Naive thymus-derived CD4-positive, alpha-beta T cell (primary cell): ENCODE data around the gene AKAP13. TPM values are rescaled to one million over a fixed set of nuclear protein-coding genes. Genes with fewer than 3 reads are reported as not detected.
"Not testable (repeated sequence)": the region's sequence is repeated elsewhere in the genome, so short reads cannot be mapped to it uniquely, and the experiment has no call there.

ENCODE experiments used
- ATAC-seq: fragments of 150-1000 bp; cut with Tn5 transposase; 2 replicates; pipeline ENCODE4 v1.10.0; 2021; ENCODE audit warnings: mild to moderate bottlenecking, moderate library complexity
- CTCF ChIA-PET: fragments of 350-600 bp; sonication (Branson Sonifier 250); formaldehyde crosslinking; loops from one replicate; lab custom pipeline; 2021; ENCODE audit warnings: antibody characterized with exemption; lab: Charles Lee
- POLR2A ChIA-PET: fragments of 350-600 bp; sonication (Branson Sonifier 250); formaldehyde crosslinking; loops from one replicate; lab custom pipeline; 2021; ENCODE audit warnings: antibody characterized with exemption, inconsistent platforms; lab: Charles Lee
- DNase-seq, 9 donors: peaks; one replicate each; pipeline versions ENCODE4 v3.0.0 to v3.0.0-alpha.2; 2020 to 2022; ENCODE audit warnings: mixed read lengths in 1 of 9
- H3K27ac ChIP-seq: one replicate; pipeline ENCODE4 v1.7.0; 2013; ENCODE audit warnings: mild to moderate bottlenecking, low read depth, low read length, moderate library complexity
- H3K27me3 ChIP-seq, 2 donors: one replicate each; pipeline ENCODE4 v1.7.0; 2013; ENCODE audit warnings: low read length in 2 of 2, mild to moderate bottlenecking in 2 of 2, moderate library complexity in 2 of 2; ENCODE audit not compliant: control insufficient read depth in 2 of 2, insufficient read depth in 2 of 2
- H3K36me3 ChIP-seq, 3 experiments: 1 replicate in 2 of 3; 2 replicates in 1 of 3; pipeline ENCODE4 v1.7.0; 2013; ENCODE audit warnings: low read length in 3 of 3, mild to moderate bottlenecking in 3 of 3, moderate library complexity in 1 of 3; ENCODE audit not compliant: insufficient read depth in 3 of 3, control insufficient read depth in 2 of 3
- H3K4me1 ChIP-seq, 2 donors: one replicate each; pipeline ENCODE4 v1.7.0; 2013; ENCODE audit warnings: low read length in 2 of 2, mild to moderate bottlenecking in 2 of 2, moderate library complexity in 1 of 2; ENCODE audit not compliant: control insufficient read depth in 2 of 2, insufficient read depth in 2 of 2
- H3K4me3 ChIP-seq: 2 replicates; pipeline ENCODE4 v1.7.0; 2013; ENCODE audit warnings: mild to moderate bottlenecking, low read length
- H3K9me3 ChIP-seq, 3 experiments: 1 replicate in 2 of 3; 2 replicates in 1 of 3; pipeline ENCODE4 v1.7.0; 2013; ENCODE audit warnings: low read length in 3 of 3; ENCODE audit not compliant: control insufficient read depth in 2 of 3
- H3K27ac Mint-ChIP-seq, 9 donors: one replicate each; pipeline ENCODE4 v1.8.0; 2020 to 2022; ENCODE audit warnings: mixed read lengths in 9 of 9, mild to moderate bottlenecking in 8 of 9, moderate library complexity in 5 of 9, inconsistent platforms in 2 of 9
- H3K27me3 Mint-ChIP-seq, 5 donors: one replicate each; pipeline ENCODE4 v1.8.0; 2021 to 2022; ENCODE audit warnings: mixed read lengths in 5 of 5, mild to moderate bottlenecking in 1 of 5
- H3K36me3 Mint-ChIP-seq, 5 donors: one replicate each; pipeline ENCODE4 v1.8.0; 2020 to 2022; ENCODE audit warnings: mixed read lengths in 5 of 5, mild to moderate bottlenecking in 3 of 5, inconsistent platforms in 1 of 5
- H3K4me1 Mint-ChIP-seq, 7 donors: one replicate each; pipeline ENCODE4 v1.8.0; 2020 to 2022; ENCODE audit warnings: mixed read lengths in 7 of 7, mild to moderate bottlenecking in 3 of 7, inconsistent platforms in 1 of 7
- H3K4me3 Mint-ChIP-seq, 10 donors: one replicate each; pipeline ENCODE4 v1.8.0; 2020 to 2022; ENCODE audit warnings: mild to moderate bottlenecking in 10 of 10, mixed read lengths in 10 of 10, moderate library complexity in 6 of 10, inconsistent platforms in 2 of 10
- H3K9me3 Mint-ChIP-seq, 11 donors: one replicate each; pipeline ENCODE4 v1.8.0; 2020 to 2022; ENCODE audit warnings: mixed read lengths in 11 of 11, mild to moderate bottlenecking in 4 of 11, inconsistent platforms in 1 of 11, moderate library complexity in 1 of 11
- intact Hi-C, 2 donors: fragments of 100-400 bp; cut with micrococcal nuclease; formaldehyde crosslinking; loops; one replicate each; pipeline ENCODE4 v1.15.1; 2023
- polyA plus RNA-seq, 2 donors: library from polyadenylated mRNA; unstranded; fragments of 300-500 nt; fragmentation: Illumina TruSeq; gene quantifications; one replicate each; pipeline ENCODE4 v1.2.3, GENCODE V29; 2021
- total RNA-seq, 6 experiments: library from RNA in 5 of 6; stranded (reverse) in 5 of 6; gene quantifications; 1 replicate in 5 of 6; 2 replicates in 1 of 6; pipeline ENCODE4 v1.2.3 and lab custom pipeline; 2021 to 2026

The AKAP13 gene
- total and polyA plus RNA-seq, 7 experiments from 2014 or later = 108 to 400 (median 231) TPM

GRCh38 chr15:85429522-85429921 is 49.1 kb downstream of the AKAP13 start:
- Histone ChIP-seq H3K9me3 (no peaks in the 10 kb centered on the region), H3K4me1 (peaks cover 0 to 7% of the 10 kb centered on the region in 2 donors), H3K27me3 (no peaks in the 10 kb centered on the region), H3K4me3 (no peak overlapping the region), H3K27ac (no peak overlapping the region), H3K36me3 (no peaks in the 10 kb centered on the region)
- H3K4me3 Mint-ChIP-seq = peak overlapping the region in 1 of 10 donors; percentile 6
- peaks cover 0 to 4% (median 0%) of the 10 kb centered on the region in 5 donors for H3K36me3 Mint-ChIP-seq
- peak overlapping the region in 1 of 9 donors; percentile 26 for H3K27ac Mint-ChIP-seq
- ATAC-seq (no peak), DNase-seq (no peak)
- H3K9me3 Mint-ChIP-seq = no peaks in the 10 kb centered on the region
- intact Hi-C loops = no loop called here
- ChIA-PET CTCF (interaction anchor here (0.6 kb wide), 1 partner anchor 14 kb away, joined by 3 read pairs; no protein-coding TSS in a partner anchor), POLR2A (no interaction called here)
- no peaks in the 10 kb centered on the region for H3K27me3 Mint-ChIP-seq
- peaks cover 30 to 76% (median 65%) of the 10 kb centered on the region in 7 donors for H3K4me1 Mint-ChIP-seq

DNA sequence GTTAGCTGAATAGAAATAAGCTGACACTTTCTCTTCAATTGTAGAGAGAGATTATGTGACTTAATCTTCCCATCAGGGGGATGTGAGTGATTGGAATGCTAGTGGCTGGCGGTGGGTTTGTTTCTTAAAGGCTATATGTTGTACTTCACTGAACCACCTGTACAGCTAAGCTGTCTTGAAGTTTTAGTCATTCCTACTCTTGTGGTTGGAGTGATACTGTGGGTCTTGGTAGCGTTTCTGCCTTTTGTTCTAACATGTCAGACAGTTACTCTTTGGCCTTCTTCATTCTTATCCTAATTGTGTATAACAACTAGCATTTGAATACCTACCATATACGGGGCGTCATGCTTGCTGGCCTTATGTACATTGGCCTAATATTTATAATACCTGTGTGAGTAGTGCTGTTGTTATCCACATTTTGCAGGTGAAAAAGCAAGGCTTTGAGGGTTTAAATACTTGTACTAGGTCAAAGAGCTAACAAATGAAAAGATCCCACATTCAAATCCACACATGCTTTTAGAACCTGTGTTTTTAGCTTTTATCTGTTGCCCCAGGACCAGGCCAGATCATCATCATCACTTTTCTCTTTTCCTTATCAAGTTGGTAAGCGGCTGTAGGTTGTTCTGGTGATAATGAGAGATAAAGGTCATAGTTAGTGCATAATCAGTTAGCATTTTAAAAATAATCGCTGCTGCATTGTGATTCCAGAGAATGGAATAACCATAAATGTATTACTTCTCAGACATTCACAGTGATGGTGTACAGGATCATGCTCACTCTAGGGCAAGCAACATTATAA is 50.2 kb downstream of the AKAP13 start:
- peaks cover 0 to 2% (median 0%) of the 10 kb centered on the region in 5 donors for H3K36me3 Mint-ChIP-seq
- ChIA-PET POLR2A (interaction anchor here (0.6 to 1.0 kb wide), 2 partner anchors 10 to 13 kb away, joined by 3 read pairs; no protein-coding TSS in a partner anchor), CTCF (no interaction called here)
- peaks cover 28 to 69% (median 58%) of the 10 kb centered on the region in 7 donors for H3K4me1 Mint-ChIP-seq
- no peak overlapping the region for H3K4me3 Mint-ChIP-seq
- Histone ChIP-seq H3K27me3 (no peaks in the 10 kb centered on the region), H3K9me3 (no peaks in the 10 kb centered on the region), H3K36me3 (no peaks in the 10 kb centered on the region), H3K4me3 (no peak overlapping the region), H3K27ac (no peak overlapping the region), H3K4me1 (peaks cover 0 to 6% of the 10 kb centered on the region in 2 donors)
- H3K27me3 Mint-ChIP-seq = no peaks in the 10 kb centered on the region
- no peak overlapping the region for H3K27ac Mint-ChIP-seq
- DNase-seq (no peak), ATAC-seq (no peak)
- H3K9me3 Mint-ChIP-seq = no peaks in the 10 kb centered on the region
- intact Hi-C loops = no loop called here

DNA sequence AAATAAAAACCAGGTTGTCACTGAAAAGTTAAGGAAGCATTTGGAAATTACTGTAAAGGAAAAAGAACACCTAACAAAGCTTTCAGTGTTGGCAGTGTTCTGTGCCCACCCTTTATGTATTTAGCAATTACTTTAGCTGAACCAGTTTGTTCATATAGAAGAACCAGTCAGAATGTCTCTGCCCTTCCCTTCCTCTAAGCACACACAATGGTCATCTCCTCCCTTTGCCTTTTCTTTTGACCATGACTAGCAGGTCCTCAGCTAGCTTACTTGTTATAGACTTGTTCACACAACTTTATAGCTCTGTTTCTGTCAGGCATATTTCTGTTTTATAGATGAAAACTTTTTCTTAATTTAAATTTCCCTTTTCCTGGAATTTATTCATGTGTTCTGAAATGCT is 59.6 kb downstream of the AKAP13 start:
- Mint-ChIP-seq H3K27me3 (no peaks in the 10 kb centered on the region), H3K36me3 (peaks cover 0 to 1% (median 0%) of the 10 kb centered on the region in 5 donors), H3K9me3 (peaks cover 0 to 1% (median 0%) of the 10 kb centered on the region in 11 donors), H3K4me3 (no peak overlapping the region), H3K4me1 (peaks cover 27 to 48% (median 47%) of the 10 kb centered on the region in 7 donors), H3K27ac (peak overlapping the region in 6 of 9 donors; percentile 2 to 53 (median 20))
- CTCF ChIA-PET = no interaction called here
- DNase-seq (no peak), ATAC-seq (no peak)
- Histone ChIP-seq H3K4me3 (no peak overlapping the region), H3K27me3 (no peaks in the 10 kb centered on the region), H3K9me3 (no peaks in the 10 kb centered on the region), H3K36me3 (no peaks in the 10 kb centered on the region), H3K27ac (no peak overlapping the region), H3K4me1 (peaks cover 5 to 33% of the 10 kb centered on the region in 2 donors)
- POLR2A ChIA-PET = interaction anchor here (0.6 kb wide), 1 partner anchor 10 kb away, joined by 3 read pairs; no protein-coding TSS in a partner anchor
- intact Hi-C loops = loop anchor here in 1 of 2 donors (5.0 kb wide), 1 partner anchor 33 kb away; no protein-coding TSS in a partner anchor

- DNase-seq = no peak
- H3K27ac Mint-ChIP-seq = peak overlapping the region in 6 of 9 donors; percentile 2 to 53 (median 25)
- ATAC-seq = no peak
- no peaks in the 10 kb centered on the region for H3K27me3 Mint-ChIP-seq
- ChIA-PET POLR2A (interaction anchor here (0.6 kb wide), 2 partner anchors 10 to 126 kb away, joined by 3 to 4 read pairs; no protein-coding TSS in a partner anchor), CTCF (no interaction called here)
- Histone ChIP-seq H3K4me1 (peaks cover 5 to 33% of the 10 kb centered on the region in 2 donors), H3K9me3 (no peaks in the 10 kb centered on the region), H3K36me3 (no peaks in the 10 kb centered on the region), H3K4me3 (no peak overlapping the region), H3K27me3 (no peaks in the 10 kb centered on the region), H3K27ac (no peak overlapping the region)
- peaks cover 0 to 1% (median 0%) of the 10 kb centered on the region in 11 donors for H3K9me3 Mint-ChIP-seq
- H3K4me3 Mint-ChIP-seq = no peak overlapping the region
- peaks cover 27 to 53% (median 48%) of the 10 kb centered on the region in 7 donors for H3K4me1 Mint-ChIP-seq
- peaks cover 0 to 1% (median 0%) of the 10 kb centered on the region in 5 donors for H3K36me3 Mint-ChIP-seq
- intact Hi-C loops = loop anchor here in 1 of 2 donors (5.0 kb wide), 1 partner anchor 33 kb away; no protein-coding TSS in a partner anchor
These were observed 60.0 kb downstream of the AKAP13 start for GRCh38 chr15:85440451-85440850.

DNA sequence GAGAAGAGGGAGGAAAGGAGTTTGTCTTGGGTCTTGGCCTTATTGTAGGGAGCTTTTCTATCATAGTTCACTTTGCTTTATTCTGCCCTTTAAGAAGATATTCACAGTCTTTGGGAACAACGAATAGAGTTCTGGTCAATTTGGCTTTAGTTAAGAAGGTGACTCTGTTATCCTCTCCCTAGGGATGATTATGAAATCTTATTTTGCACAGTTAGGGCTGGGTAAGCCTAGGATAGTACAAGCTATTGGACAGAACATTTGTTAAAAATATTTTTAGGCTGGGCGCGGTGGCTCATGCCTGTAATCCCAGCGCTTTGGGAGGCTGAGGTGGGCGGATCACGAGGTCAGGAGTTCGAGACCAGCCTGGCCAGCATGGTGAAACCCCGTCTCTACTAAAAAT is 61.5 kb downstream of the AKAP13 start:
- H3K36me3 Mint-ChIP-seq, H3K9me3 Mint-ChIP-seq, H3K9me3 ChIP-seq, H3K36me3 ChIP-seq, H3K27me3 ChIP-seq, DNase-seq, ATAC-seq, H3K27ac ChIP-seq, H3K27me3 Mint-ChIP-seq, H3K4me3 ChIP-seq: not testable (repeated sequence)
- Mint-ChIP-seq H3K27ac (peak overlapping the region in 6 of 9 donors; percentile 5 to 53 (median 25)), H3K4me1 (peaks cover 29 to 60% (median 53%) of the 10 kb centered on the region in 7 donors), H3K4me3 (peak overlapping the region in 4 of 10 donors; percentile 0 to 29 (median 20))
- POLR2A ChIA-PET = interaction anchor here (0.7 kb wide), 1 partner anchor 1209 kb away, joined by 3 read pairs; no protein-coding TSS in a partner anchor
- intact Hi-C loops = loop anchor here in 1 of 2 donors (5.0 kb wide), 1 partner anchor 35 kb away; no protein-coding TSS in a partner anchor
- H3K4me1 ChIP-seq = peaks cover 5 to 33% of the 10 kb centered on the region in 2 donors
- CTCF ChIA-PET = interaction anchor here (0.7 kb wide), 1 partner anchor 25 kb away, joined by 3 read pairs; no protein-coding TSS in a partner anchor

- DNase-seq (no peak), ATAC-seq (no peak)
- Mint-ChIP-seq H3K27me3 (no peaks in the 10 kb centered on the region), H3K4me3 (peak overlapping the region in 6 of 10 donors; percentile 3 to 50 (median 32)), H3K27ac (peak overlapping the region in 7 of 9 donors; percentile 34 to 85 (median 68)), H3K4me1 (peaks cover 29 to 60% (median 58%) of the 10 kb centered on the region in 7 donors), H3K9me3 (peaks cover 0 to 14% (median 8%) of the 10 kb centered on the region in 11 donors), H3K36me3 (peaks cover 5 to 14% (median 12%) of the 10 kb centered on the region in 5 donors)
- no peaks in the 10 kb centered on the region for H3K27me3 ChIP-seq
- H3K4me1 ChIP-seq = peaks cover 5 to 33% of the 10 kb centered on the region in 2 donors
- H3K27ac ChIP-seq = no peak overlapping the region
- H3K36me3 ChIP-seq = no peaks in the 10 kb centered on the region
- ChIA-PET POLR2A (interaction anchor here (0.6 to 0.9 kb wide), 2 partner anchors 12 to 139 kb away, joined by 3 to 4 read pairs; no protein-coding TSS in a partner anchor), CTCF (no interaction called here)
- no peaks in the 10 kb centered on the region for H3K9me3 ChIP-seq
- no peak overlapping the region for H3K4me3 ChIP-seq
- intact Hi-C loops = loop anchor here in 1 of 2 donors (5.0 kb wide), 1 partner anchor 36 kb away; no protein-coding TSS in a partner anchor
These were observed 62.6 kb downstream of the AKAP13 start for GRCh38 chr15:85443046-85443445.
